HL-60/S4 treated with retinoic acid at 250 ng/mL for 4 days and 3 days (cell line): Measurements from ENCODE around the gene TUBB6.

Experiments used
- in situ Hi-C: fragments of 300-500 bp; cut with MboI; formaldehyde crosslinking; loops from 2 replicates; pipeline ENCODE4 v1.7.0; 2022; ENCODE audit warnings: low sequenced_read_pairs

The TUBB6 gene

DNA sequence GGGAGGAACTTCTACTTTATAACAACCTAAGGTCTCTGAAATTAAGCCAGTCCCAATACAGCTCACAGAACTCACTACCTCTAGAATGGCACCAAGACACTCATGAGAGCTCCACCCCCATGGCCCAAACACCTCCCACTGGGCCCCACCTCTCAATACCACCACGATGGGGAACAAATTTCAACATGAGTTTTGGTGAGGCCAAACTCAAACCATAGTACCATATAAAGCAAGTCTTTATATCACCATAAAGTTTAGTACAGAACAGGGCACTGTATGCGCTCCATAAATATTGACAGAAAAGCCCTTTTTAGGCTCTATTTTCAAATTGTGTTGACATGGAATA lies 65.7 kb downstream of the TUBB6 start:
- in situ Hi-C loops: no loop called here

GRCh38 chr18:12374401-12374800 lies 66.4 kb downstream of the TUBB6 start:
- in situ Hi-C loops: no loop called here
